ENCODE measurements around the gene MED13.
"Not testable (repeated sequence)": the region's sequence is repeated elsewhere in the genome, so short reads cannot be mapped to it uniquely, and the experiment has no call there.

MED13 gene

DNA sequence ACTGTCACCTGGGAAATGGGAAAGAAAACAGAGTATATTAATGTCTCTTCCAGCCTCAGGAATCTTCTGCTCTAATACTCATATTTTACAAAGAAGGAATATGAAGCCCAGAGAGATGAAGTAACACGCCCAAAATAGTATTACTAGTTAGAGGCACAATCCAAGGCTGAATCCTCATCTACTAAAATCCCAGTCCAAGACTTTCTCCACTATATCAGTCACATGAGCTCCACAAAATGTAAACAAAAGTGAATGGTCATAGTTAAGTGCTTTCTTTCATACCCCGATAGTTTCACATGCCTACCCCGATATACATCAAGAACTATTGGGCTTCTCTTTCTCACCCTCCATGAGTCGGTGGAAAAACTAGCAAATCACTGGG, 138.3 kb downstream of the MED13 start:
- peak overlapping the region; percentile 100 for H3K4me3 ChIP-seq (ENCODE audit: low read length)
- no peaks in the 10 kb centered on the region for H3K36me3 ChIP-seq (ENCODE audit: control insufficient read depth, insufficient read depth, low read length)
- no peaks in the 10 kb centered on the region for H3K9me3 ChIP-seq (ENCODE audit: control insufficient read depth, low read length)
- no peaks in the 10 kb centered on the region for H3K27me3 ChIP-seq (ENCODE audit: control insufficient read depth, insufficient read depth, low read length)
- peaks cover 12% of the 10 kb centered on the region for H3K4me1 ChIP-seq (ENCODE audit: control insufficient read depth, insufficient read depth, low read length)
- H3K9ac ChIP-seq (ENCODE audit: low read length) = peak overlapping the region; percentile 99

DNA sequence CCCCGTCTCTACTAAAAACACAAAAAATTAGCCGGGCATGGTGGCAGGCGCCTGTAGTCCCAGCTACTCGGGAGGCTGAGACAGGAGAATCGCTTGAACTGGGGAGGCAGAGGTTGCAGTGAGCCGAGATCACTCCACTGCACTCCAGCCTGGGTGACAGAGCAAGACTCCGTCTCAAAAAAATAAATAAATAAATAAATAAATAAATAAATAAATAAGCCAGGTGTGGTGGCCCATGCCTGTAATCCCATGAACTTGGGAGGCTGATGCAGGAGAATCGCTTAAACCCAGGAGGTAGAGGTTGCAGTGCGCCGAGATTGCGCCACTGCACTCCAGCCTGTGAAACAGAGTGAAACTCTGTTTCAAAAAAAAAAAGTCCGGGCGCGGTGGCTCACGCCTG, 149.9 kb downstream of the MED13 start:
- not testable (repeated sequence) for H3K9ac ChIP-seq (ENCODE audit: low read length); H3K4me3 ChIP-seq (ENCODE audit: low read length); H3K27me3 ChIP-seq (ENCODE audit: control insufficient read depth, insufficient read depth, low read length); H3K4me1 ChIP-seq (ENCODE audit: control insufficient read depth, insufficient read depth, low read length); H3K9me3 ChIP-seq (ENCODE audit: control insufficient read depth, low read length); H3K36me3 ChIP-seq (ENCODE audit: control insufficient read depth, insufficient read depth, low read length)

DNA sequence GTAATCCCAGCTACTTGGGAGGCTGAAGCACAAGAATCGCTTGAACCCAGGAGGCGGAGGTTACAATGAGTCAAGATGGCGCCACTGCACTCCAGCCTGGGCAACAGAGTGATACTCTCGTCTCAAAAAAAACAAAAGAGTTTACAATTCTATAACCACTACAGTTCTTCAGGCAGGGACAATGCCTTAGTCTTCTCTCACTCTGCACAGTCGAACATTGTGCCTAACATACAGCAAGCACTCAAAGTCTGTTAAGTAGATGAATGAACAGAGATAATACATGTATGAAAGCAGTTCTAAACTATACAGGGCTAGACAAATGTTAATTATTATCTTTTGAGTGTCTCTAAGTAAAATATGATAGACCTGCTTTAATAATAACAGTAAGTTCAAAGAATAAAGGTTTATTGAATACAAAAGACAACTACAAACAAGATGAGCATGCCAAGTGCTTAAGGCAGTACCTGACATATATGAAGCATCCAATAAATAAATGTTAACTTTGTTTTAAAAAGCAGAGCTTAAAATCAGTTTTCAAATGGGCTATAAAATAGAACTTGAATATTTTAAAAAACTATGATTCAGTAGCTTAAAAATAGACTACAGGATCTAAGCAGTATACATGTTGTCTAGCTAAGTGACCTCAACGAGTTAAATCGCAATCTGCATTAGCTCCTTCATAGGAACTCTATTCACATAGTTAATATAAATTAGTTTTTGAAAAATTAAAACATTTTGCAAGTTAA, 156.6 kb downstream of the MED13 start:
- H3K4me1 ChIP-seq (ENCODE audit: control insufficient read depth, insufficient read depth, low read length) = no peaks in the 10 kb centered on the region
- H3K9me3 ChIP-seq (ENCODE audit: control insufficient read depth, low read length) = no peaks in the 10 kb centered on the region
- H3K9ac ChIP-seq (ENCODE audit: low read length) = no peak overlapping the region
- H3K27me3 ChIP-seq (ENCODE audit: control insufficient read depth, insufficient read depth, low read length) = no peaks in the 10 kb centered on the region
- H3K4me3 ChIP-seq (ENCODE audit: low read length) = no peak overlapping the region
- no peaks in the 10 kb centered on the region for H3K36me3 ChIP-seq (ENCODE audit: control insufficient read depth, insufficient read depth, low read length)

DNA sequence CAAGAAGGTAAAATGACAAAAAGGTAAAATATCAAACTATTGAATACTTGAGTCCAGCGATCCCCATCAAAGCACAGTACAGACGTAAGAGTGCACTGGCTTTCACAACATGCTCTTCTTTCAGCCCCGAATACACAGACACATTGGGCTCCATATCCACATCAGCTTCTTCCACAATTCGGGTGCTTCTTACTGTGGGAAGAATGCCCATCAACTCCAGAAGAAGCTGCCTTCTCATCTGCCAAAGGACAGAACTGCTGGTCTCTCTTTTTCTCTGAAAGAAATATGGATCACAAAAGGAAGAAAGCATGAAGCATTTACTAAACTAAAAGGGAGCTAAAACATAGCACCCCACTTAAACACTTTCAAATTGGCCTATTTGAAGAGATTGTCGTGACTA, 157.7 kb downstream of the MED13 start:
- Histone ChIP-seq H3K27me3 (ENCODE audit: control insufficient read depth, insufficient read depth, low read length) (no peaks in the 10 kb centered on the region), H3K4me1 (ENCODE audit: control insufficient read depth, insufficient read depth, low read length) (no peaks in the 10 kb centered on the region), H3K36me3 (ENCODE audit: control insufficient read depth, insufficient read depth, low read length) (no peaks in the 10 kb centered on the region)

DNA sequence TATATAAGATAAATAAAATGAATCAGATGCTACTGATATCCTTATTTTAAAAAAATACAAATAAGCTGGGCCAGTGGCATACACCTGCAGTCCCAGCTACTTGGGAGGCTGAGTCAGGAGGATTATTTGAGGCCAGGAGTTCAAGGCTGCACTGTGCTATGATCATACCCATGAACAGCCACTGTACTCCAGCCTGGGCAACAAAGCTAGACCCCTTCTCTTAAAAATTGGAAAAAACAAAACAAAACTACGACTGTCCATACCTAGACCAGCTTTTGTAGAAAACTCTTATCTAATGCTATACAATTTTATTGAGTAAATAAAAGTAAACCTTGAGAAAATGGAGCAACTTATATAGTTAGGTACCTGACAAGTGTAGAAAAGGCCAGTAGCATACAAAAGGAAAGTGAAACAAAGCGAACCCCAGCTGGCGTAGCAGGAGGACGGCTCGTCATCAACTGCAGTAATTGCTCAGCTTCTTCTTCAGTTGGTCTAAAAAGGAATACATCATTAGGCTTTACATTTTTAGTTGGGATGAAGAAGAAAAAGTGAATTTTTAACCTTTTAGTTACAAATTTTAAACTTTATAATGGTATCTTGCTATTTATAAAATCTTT, 160.9 kb downstream of the MED13 start:
- no peaks in the 10 kb centered on the region for H3K36me3 ChIP-seq (ENCODE audit: control insufficient read depth, insufficient read depth, low read length)
- H3K9ac ChIP-seq (ENCODE audit: low read length) = no peak overlapping the region
- H3K4me3 ChIP-seq (ENCODE audit: low read length) = no peak overlapping the region
- H3K9me3 ChIP-seq (ENCODE audit: control insufficient read depth, low read length) = no peaks in the 10 kb centered on the region
- H3K4me1 ChIP-seq (ENCODE audit: control insufficient read depth, insufficient read depth, low read length) = no peaks in the 10 kb centered on the region
- no peaks in the 10 kb centered on the region for H3K27me3 ChIP-seq (ENCODE audit: control insufficient read depth, insufficient read depth, low read length)

More for the DNA sequence above, 157.7 kb downstream of the MED13 start:
- no peaks in the 10 kb centered on the region for H3K9me3 ChIP-seq (ENCODE audit: control insufficient read depth, low read length)
- H3K4me3 ChIP-seq (ENCODE audit: low read length) = no peak overlapping the region
- no peak overlapping the region for H3K9ac ChIP-seq (ENCODE audit: low read length)

DNA sequence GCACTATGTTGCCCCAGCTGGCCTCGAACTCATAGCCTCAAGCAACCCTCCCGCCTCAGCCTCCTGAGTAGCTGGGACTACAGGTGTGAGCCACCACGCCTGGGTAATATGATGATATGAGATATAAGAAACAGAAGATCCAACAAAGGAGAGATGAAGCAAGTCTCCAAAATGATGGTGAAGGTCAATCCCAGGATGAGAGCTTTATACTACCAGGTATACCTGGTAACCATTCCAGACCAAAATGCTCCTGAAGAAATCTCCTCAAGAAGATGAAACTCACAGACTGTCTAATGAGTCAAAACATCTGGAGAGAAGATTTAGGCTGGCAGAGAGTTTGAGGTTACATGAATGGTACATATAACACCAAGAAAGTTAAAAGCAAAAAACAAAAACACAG, 161.8 kb downstream of the MED13 start:
- H3K27me3 ChIP-seq (ENCODE audit: control insufficient read depth, insufficient read depth, low read length) = no peaks in the 10 kb centered on the region
- H3K36me3 ChIP-seq (ENCODE audit: control insufficient read depth, insufficient read depth, low read length) = no peaks in the 10 kb centered on the region
- no peaks in the 10 kb centered on the region for H3K4me1 ChIP-seq (ENCODE audit: control insufficient read depth, insufficient read depth, low read length)
- no peak overlapping the region for H3K9ac ChIP-seq (ENCODE audit: low read length)
- no peak overlapping the region for H3K4me3 ChIP-seq (ENCODE audit: low read length)
- no peaks in the 10 kb centered on the region for H3K9me3 ChIP-seq (ENCODE audit: control insufficient read depth, low read length)

DNA sequence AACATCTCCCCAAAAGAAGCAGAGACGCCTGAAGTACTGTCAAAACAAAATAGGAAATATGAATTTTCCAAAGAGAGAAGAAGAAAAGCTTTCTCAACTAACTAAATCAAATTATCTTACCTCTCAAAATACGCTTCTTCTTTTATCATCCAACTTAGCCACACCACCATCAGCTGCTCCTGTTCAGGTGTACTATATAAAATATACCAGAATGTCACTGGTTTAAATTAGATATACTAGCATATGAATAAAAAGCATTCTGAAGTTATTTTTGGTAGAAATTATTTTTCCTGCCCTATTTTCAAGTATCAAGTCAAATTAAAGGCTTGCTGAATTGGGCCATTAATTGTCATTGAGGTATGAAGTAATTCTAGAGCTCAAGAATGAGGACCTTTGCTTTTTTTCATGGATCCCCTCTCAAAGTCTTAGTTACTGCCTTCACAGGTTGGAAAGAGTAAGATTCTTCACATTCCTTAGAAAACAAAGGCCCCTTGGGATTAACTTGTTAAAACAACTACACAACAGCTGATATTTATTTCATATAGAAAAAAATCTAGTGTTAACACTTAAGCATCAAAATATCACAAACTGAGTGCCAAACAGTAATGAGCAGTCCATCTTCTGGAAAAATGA, 167.4 kb downstream of the MED13 start:
- Histone ChIP-seq H3K4me1 (ENCODE audit: control insufficient read depth, insufficient read depth, low read length) (no peaks in the 10 kb centered on the region), H3K27me3 (ENCODE audit: control insufficient read depth, insufficient read depth, low read length) (no peaks in the 10 kb centered on the region), H3K4me3 (ENCODE audit: low read length) (no peak overlapping the region), H3K36me3 (ENCODE audit: control insufficient read depth, insufficient read depth, low read length) (no peaks in the 10 kb centered on the region), H3K9me3 (ENCODE audit: control insufficient read depth, low read length) (no peaks in the 10 kb centered on the region), H3K9ac (ENCODE audit: low read length) (no peak overlapping the region)

DNA sequence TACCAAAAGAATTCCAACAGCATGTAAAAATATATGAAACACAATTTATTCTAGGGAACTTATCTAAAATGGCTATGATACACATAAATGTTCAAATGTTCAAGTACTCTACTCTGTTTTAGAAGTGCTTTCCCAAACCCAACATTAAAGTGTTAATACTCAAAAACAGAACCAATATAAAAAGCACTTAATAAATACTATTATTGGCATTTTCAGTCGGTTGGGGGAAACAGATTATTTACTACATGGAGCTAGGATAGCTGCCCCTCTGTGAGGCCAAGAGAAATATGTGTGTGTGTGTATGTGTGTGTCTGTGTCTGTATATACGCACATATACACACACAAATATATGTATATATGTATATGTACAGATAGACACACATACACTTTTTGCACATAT, 169.7 kb downstream of the MED13 start:
- no peak overlapping the region for H3K4me3 ChIP-seq (ENCODE audit: low read length)
- H3K9ac ChIP-seq (ENCODE audit: low read length) = no peak overlapping the region
- H3K36me3 ChIP-seq (ENCODE audit: control insufficient read depth, insufficient read depth, low read length) = no peaks in the 10 kb centered on the region
- H3K4me1 ChIP-seq (ENCODE audit: control insufficient read depth, insufficient read depth, low read length) = no peaks in the 10 kb centered on the region
- H3K9me3 ChIP-seq (ENCODE audit: control insufficient read depth, low read length) = no peaks in the 10 kb centered on the region
- no peaks in the 10 kb centered on the region for H3K27me3 ChIP-seq (ENCODE audit: control insufficient read depth, insufficient read depth, low read length)

DNA sequence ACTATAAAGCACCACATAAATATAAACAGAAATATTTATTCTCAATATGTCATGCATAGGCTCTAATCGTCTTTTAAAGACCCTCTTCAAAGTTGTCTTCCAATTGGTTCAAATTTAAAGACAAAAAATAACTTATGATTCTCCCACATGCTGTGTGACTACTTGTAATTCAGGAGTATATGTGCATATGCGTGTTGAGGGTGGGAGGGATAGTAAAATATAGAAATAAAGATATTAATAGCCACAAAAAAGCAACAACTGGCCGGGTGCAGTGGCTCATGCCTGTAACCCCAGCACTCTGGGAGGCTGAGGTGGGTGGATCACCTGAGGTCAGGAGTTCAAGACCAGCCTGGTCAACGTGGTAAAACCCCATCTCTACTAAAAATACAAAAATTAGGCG, 170.8 kb downstream of the MED13 start:
- H3K36me3 ChIP-seq (ENCODE audit: control insufficient read depth, insufficient read depth, low read length); H3K4me1 ChIP-seq (ENCODE audit: control insufficient read depth, insufficient read depth, low read length); H3K9ac ChIP-seq (ENCODE audit: low read length): not testable (repeated sequence)

More for the DNA sequence above, 170.8 kb downstream of the MED13 start:
- not testable (repeated sequence) for H3K27me3 ChIP-seq (ENCODE audit: control insufficient read depth, insufficient read depth, low read length); H3K4me3 ChIP-seq (ENCODE audit: low read length); H3K9me3 ChIP-seq (ENCODE audit: control insufficient read depth, low read length)
